NCI-H128 (cell line): ENCODE data around the gene TTC38.
"Not testable (repeated sequence)": the region's sequence is repeated elsewhere in the genome, so short reads cannot be mapped to it uniquely, and the experiment has no call there.

Source experiments
- DNase-seq: peaks from one replicate; lab custom pipeline; 2025; ENCODE audit not compliant: unreplicated experiment; lab: John Stamatoyannopoulos, UW

Gene TTC38

DNA sequence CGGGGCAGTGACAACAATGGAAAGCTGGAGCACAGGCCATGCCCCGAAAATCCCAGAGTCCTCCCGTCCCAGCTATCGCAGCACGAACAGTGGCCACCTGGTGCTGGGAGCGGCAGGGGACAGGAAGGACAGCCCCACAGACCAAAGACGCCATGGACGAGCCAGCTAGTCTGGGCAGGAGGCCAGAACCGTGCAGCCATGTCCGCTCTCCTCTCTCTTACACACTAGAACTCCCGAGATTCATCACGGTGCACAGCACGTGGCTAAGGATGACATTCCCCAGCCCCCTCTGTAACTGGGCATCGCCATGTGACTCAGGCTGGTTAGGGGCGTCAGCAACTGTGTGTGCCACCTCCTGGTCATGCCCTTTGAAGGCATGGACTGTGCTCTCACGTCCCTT, 22.3 kb upstream of the TTC38 start:
- no peak for DNase-seq

DNA sequence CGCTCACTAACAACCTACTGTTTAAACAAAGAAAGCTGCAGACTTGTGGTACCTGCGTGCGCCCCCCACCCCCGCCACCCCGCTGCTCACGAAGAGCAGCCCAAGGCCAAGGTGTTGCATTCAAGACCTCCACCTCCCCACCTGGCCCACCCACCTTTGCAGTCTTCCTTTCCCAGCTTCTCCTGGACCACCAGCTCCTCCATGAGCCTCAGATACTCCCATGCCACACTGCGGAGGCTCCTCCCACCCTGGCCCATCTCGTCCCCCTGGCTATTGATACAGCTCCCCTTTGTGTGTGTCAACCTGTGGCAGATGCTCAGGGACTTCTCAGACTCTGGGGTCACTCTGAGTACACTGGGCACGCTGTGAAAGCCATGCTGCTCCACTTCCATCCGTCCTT, 21.6 kb upstream of the TTC38 start:
- DNase-seq: no peak

DNA sequence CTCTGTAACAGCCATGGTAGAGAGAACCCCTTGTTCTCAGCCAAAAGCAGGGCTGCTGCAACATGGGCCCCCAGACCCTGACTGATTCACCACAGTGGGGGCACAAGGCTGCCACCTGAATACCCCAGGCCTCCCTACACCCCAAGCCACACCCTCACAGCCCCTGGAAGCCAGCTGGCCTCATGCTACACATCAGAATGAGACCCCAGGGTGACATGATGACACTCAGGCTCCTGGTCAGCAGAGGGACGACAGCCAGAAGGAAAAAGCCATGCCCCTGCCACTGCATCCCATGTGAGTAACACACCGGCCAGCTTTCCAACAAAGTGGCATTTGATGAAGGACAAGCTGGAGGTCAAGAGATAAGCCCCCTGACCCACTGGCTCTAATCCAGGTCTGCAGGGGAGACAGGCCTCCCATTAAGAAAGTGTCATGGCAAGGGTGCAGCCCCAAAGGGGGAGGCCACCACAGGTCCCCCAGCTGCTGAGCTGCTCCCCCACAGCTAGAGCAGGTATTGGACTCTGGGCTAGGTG, 20.3 kb upstream of the TTC38 start:
- no peak for DNase-seq

DNA sequence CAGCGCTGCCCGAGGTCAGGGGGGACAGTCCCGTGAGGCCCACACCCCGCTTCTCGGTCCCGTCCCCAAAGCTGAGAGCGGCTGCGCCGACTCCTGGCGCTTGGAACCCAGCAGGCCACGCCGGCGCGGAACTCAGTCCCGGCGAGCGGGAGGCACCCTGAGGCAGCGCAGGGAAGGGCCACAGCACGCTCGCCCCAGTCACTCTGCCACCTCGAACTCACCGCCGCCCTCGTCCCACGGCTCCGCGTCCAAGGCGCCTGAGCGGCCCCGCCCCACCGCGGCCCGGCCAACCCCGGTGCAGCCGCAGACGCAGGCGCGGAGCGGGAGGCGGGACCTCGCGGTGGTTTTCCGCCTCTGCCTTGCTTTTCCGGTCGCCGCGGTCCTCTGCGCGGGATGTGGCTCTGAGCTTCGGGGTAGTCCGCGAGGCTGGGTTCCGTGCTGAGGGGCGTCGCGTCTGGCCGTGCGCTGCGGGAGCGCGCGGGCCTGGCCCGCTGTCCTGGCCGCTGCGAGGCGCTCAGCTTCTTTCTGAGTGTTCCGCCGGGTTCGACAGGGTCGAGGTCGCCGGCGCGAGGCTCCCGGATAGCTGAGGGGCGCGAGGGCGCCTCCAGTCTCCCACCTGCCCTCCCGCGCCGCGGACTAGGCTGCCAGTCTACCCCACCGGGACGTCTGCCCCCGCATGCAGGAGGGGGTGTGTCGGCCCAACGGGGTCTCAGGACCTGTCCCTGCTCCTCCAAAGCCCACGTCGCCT, 17.6 kb upstream of the TTC38 start, which contains the start of gene CDPF1:
Gene CDPF1 (minus strand): TSS at position 259 of the 748 bp plus-strand sequence. CDS start 2,009 bp downstream, outside the sequence.
- peak; percentile 24 for DNase-seq

- DNase-seq: no peak
These were observed 17.1 kb upstream of the TTC38 start for GRCh38 chr22:46250783-46251125.

DNA sequence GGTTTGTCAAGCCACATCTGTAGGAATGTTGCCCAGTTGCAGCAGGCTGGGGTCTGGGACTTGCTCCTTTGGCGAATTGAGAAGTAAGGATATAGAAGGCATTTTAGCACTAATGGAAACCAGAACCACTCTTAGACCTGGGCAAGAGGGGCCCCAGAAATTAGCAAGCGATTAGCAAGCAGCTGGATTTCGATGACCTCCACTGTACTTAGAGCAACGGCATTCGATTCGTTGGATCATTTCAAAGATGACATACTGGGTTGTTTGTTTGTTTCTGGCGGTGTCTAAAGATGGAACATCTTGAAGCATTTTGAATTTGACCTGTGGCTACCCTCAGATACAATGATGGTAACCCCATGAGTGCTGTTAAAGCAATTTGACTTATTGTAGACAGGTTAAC, 16.5 kb upstream of the TTC38 start:
- DNase-seq: no peak

- DNase-seq: no peak
These were observed 15.9 kb upstream of the TTC38 start for GRCh38 chr22:46251816-46252380.

DNA sequence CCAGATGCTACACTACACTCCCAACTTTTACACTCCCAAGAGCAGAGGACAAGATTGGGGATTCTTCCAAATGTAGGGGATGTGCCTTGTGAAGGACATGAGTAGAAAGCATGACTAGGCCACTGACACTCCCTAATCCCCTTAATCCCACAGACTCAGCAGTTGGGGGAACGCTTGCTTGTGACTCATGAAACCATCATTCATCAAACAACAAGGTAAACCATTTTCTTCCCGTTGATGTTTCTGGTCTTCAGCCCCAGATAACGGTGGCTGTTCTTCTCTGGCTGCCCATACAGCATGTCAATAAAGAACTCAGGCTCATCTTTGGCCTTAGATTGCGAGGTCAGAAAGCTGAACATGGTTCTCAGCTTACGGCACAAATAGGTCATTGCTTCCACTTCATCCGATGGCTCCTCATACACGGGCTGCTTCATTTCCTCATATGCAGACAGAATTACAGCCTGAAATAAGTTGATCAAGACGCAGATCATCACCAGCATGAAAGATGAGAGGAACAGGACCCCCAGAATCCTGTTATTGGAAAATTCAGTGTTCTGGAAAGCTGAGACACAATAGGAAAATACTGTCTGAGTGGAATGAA, 11.3 kb upstream of the TTC38 start:
- no peak for DNase-seq

GRCh38 chr22:46259374-46259773, 8.4 kb upstream of the TTC38 start:
- DNase-seq: no peak

DNA sequence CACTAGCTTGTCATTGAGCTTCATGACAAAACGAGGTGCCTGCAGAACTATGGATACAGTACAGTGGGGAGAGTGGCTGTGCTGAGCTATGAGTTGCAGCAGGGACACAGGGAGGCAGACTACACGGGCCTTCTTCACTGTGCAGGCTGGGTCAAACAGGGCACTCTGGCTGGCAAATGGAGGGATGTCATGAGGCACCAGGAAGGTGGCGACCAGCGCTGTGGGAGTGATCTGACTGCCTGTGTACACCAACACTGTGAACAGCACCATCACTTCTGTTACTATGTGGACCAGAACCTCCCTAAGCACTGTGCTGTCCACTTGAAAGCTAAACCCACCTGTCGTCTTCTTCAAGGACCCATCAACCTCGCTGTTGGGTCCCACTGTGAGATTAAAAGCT, 7.8 kb upstream of the TTC38 start:
- DNase-seq: no peak

DNA sequence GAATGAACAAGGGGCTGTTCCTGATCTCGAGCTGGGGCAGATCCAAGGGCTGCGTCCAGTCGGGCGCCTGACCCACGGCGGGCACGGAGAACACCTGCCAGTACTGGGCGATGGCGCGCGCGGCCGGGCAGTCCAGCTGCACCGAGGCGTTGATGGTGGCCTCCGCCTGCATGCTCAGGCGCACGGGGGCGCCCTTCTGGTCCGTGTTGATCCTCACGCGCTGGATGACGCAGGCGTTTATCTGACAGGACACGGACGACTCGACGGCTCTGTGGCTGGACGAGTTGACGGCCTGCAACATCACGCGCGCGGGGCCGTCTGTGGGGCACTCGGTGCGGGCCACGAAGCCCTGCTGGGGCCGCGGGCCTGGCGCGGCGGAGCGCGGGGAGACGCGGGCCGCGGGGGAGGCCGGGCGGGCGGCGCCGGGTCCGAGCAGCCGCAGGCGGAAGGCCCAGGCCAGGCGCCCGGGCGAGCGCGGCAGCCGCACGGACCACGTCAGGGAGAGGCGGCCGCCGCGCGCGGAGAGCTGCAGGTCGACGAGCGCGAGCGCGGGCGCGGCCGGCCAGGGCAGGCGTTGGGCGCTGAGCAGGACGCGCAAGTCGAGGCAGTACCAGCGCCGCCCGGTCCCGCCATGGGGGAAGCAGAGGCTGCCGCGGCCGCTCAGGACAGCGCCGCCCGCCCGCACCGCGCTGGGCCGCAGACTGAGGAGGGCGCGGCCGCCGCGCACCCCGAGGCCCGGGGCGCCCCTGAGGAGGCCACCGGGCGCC, 5.2 kb upstream of the TTC38 start:
- DNase-seq: no peak

- DNase-seq: no peak
These were observed 4.6 kb upstream of the TTC38 start, which contains the start of gene PKDREJ for GRCh38 chr22:46263216-46263590. Gene PKDREJ, minus strand, starts transcription at chr22:46263343. Its CDS starts 21 bp downstream, at chr22:46263322.

GRCh38 chr22:46264520-46264919, 3.3 kb upstream of the TTC38 start:
- not testable (repeated sequence) for DNase-seq

GRCh38 chr22:46265627-46266026, 2.2 kb upstream of the TTC38 start:
- not testable (repeated sequence) for DNase-seq

GRCh38 chr22:46269564-46269963, 1.8 kb downstream of the TTC38 start:
- no peak for DNase-seq

- DNase-seq: no peak
These were observed 4.4 kb downstream of the TTC38 start for GRCh38 chr22:46272196-46272595.

- DNase-seq: no peak
These were observed 5.1 kb downstream of the TTC38 start for GRCh38 chr22:46272762-46273431.

DNA sequence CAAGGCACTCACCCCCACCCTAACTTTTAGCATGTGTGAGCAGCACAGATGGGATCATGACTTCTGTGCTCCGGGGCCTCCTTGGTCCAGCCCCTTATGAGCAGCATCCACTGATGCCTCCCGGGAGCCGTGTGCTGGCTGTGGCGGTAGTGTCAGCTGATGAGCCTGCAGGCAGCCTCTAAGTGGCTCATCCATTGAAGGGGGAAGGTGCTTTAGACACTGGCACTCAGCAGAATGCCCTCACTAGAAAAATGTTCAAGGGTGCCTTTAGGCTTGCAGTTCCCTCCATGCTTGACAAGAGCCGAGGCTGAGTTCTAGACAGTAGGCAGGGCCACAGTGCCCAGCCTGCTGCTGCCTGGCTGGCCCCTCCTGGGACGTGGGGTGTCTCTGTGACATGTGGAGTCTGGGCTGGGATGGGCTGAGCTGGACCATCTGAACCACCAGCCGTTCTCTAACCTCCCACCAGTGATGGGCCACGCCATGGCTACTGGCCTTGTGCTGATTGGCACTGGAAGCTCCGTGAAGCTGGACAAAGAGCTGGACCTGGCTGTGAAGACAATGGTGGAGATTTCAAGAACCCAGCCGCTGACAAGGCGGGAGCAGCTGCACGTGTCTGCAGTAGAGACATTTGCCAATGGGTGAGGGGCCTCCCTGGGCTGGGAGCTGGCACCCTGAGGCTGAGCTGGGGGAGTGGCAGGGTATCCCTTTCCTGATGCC, 5.8 kb downstream of the TTC38 start:
- DNase-seq: no peak

DNA sequence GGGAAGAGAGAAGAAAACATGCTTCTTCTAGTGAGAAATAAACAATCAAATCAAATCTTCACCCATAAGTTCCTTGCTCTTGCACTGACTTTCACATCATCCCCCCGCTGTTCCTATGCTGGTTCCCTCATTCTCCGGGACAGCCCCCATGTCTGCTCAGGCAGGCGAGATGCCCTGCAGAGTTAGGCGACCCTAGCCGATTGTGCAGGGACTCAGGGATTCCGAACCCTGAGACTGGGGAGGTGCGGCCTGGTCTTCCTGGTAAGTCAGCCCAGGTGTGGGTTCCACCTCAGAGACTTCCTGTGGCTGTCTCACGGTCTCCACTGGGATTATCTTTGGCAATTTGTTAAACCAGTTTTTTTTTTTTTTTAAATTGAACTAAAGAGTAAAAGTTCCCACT, 6.6 kb downstream of the TTC38 start:
- DNase-seq: no peak

DNA sequence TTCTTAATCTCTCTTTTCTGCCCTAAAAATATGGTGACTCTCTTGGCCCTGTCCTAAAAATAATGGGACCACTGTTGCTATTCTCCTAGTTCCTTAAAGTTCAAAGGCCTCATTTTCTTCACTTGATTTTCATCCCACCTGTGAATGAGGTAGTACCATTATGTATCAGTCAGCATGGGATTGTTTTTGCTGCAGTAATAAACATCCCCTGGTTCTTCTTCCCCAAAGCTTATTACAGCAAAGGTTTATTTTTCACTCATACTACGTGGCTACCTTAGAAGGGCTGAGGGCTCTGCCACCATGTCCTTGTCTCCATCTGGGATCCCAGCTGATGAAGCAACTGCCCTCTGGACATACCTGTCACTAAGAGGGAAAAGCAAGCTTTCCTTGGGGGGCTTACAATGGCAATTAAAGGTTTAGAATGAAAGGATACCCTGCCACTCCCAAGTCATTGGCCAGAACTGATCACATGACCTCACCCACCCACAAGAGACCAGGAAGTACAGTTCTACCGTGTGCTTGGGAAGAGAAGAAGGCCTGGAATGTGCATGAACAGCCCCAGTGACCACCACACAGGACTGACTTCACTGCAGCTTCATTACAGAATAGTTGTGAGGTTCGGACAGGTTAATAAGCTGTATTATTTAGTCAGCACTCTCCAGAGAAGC, 7.8 kb downstream of the TTC38 start:
- no peak for DNase-seq
